PFSK-1 (cell line): ENCODE results near the gene SFR1.

ENCODE experiments used
- POLR2AphosphoS5 ChIP-seq: IDR thresholded peaks from 2 replicates; pipeline ENCODE4 v1.6.1; 2012; ENCODE audit warnings: low read depth, mild to moderate bottlenecking, control low read depth, low read length, moderate library complexity
- SIN3A ChIP-seq: IDR thresholded peaks from 2 replicates; pipeline ENCODE4 v1.6.1; 2012; ENCODE audit warnings: mild to moderate bottlenecking, low read length, moderate library complexity, borderline replicate concordance; ENCODE audit not compliant: insufficient read depth
- TF ChIP-seq, protein P1 (sequence below), 2 experiments: IDR thresholded peaks; 2 replicates each; pipeline versions ENCODE4 v1.6.1 to v1.8.0; 2011 to 2012; ENCODE audit warnings: low read depth in 2 of 2, low read length in 2 of 2, control low read depth in 1 of 2, inconsistent platforms in 1 of 2, mild to moderate bottlenecking in 1 of 2, moderate library complexity in 1 of 2; ENCODE audit not compliant: insufficient read depth in 1 of 2

DNA sequence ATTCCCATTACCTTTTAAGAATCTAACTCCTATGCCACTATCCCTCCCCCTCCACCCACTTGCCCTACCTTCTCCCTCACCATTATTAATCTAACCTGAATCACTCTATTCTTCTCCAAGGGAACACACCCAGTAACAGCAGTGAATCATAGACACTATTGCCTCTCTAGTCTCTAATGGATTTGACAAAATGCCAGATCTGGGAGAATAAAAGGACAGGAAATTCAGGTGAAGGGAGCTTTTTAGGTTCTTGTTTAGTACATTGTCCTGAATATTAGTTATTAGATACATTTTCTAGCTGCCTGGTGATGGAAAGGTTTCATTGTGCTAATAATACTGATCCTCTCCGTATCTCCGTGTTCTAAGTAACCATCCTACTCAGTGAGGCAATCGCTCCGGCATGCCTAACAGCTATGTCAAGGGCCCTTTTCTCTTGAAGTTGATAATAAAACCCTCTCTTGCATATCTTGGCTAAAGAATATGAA lies 4.1 kb upstream of the SFR1 start:
- TF ChIP-seq POLR2AphosphoS5 (no peak), SIN3A (no peak)
- TF ChIP-seq, protein P1, sequence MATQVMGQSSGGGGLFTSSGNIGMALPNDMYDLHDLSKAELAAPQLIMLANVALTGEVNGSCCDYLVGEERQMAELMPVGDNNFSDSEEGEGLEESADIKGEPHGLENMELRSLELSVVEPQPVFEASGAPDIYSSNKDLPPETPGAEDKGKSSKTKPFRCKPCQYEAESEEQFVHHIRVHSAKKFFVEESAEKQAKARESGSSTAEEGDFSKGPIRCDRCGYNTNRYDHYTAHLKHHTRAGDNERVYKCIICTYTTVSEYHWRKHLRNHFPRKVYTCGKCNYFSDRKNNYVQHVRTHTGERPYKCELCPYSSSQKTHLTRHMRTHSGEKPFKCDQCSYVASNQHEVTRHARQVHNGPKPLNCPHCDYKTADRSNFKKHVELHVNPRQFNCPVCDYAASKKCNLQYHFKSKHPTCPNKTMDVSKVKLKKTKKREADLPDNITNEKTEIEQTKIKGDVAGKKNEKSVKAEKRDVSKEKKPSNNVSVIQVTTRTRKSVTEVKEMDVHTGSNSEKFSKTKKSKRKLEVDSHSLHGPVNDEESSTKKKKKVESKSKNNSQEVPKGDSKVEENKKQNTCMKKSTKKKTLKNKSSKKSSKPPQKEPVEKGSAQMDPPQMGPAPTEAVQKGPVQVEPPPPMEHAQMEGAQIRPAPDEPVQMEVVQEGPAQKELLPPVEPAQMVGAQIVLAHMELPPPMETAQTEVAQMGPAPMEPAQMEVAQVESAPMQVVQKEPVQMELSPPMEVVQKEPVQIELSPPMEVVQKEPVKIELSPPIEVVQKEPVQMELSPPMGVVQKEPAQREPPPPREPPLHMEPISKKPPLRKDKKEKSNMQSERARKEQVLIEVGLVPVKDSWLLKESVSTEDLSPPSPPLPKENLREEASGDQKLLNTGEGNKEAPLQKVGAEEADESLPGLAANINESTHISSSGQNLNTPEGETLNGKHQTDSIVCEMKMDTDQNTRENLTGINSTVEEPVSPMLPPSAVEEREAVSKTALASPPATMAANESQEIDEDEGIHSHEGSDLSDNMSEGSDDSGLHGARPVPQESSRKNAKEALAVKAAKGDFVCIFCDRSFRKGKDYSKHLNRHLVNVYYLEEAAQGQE (IDR thresholded peaks at IDR 0.05; ENCODE audit: insufficient read depth in 1 of 2, low read depth in 2 of 2, low read length in 2 of 2) = no peak
